Hepatocyte (in vitro differentiated cells): ENCODE data around the gene TCF19.

Experiments used
- EZH2 ChIP-seq: fragments of 200-600 bp; sonication (generic); IDR thresholded peaks from 2 replicates; pipeline ENCODE4 v1.6.1; 2016; ENCODE audit warnings: antibody characterized with exemption, mild to moderate bottlenecking, borderline replicate concordance
- EZH2phosphoT487 ChIP-seq: fragments of 200-600 bp; sonication (generic); IDR thresholded peaks from one replicate; pipeline ENCODE4 v1.6.1; 2018; ENCODE audit warnings: antibody characterized with exemption, mild to moderate bottlenecking, low read depth, moderate library complexity; ENCODE audit not compliant: unreplicated experiment, severe bottlenecking
- TF ChIP-seq, protein P1 (sequence below): fragments of 200-600 bp; sonication (generic); IDR thresholded peaks from 2 replicates; pipeline ENCODE4 v1.5.1; 2016; ENCODE audit warnings: antibody characterized with exemption, mild to moderate bottlenecking; ENCODE audit not compliant: poor library complexity

DNA sequence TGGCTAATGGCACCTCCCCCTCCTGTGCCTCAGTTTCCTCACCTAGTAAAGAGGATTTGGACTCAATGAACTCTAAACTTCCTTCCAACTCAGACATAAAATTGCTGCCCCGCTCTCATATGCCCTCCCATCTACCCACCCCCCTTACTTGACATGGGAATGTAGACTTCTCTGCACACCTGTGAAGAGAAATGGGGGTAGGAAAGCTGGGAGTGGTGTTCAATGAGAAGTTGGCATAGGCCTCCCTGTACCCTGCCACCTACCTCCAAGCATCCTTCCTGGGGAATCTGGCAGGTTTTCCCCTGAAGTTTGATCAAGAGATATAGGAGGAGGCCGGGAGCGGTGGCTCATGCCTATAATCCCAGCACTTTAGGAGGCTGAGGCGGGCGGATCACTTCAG lies 16.0 kb downstream of the TCF19 start:
- TF ChIP-seq, protein P1, sequence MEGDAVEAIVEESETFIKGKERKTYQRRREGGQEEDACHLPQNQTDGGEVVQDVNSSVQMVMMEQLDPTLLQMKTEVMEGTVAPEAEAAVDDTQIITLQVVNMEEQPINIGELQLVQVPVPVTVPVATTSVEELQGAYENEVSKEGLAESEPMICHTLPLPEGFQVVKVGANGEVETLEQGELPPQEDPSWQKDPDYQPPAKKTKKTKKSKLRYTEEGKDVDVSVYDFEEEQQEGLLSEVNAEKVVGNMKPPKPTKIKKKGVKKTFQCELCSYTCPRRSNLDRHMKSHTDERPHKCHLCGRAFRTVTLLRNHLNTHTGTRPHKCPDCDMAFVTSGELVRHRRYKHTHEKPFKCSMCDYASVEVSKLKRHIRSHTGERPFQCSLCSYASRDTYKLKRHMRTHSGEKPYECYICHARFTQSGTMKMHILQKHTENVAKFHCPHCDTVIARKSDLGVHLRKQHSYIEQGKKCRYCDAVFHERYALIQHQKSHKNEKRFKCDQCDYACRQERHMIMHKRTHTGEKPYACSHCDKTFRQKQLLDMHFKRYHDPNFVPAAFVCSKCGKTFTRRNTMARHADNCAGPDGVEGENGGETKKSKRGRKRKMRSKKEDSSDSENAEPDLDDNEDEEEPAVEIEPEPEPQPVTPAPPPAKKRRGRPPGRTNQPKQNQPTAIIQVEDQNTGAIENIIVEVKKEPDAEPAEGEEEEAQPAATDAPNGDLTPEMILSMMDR = no peak
- TF ChIP-seq EZH2 (no peak), EZH2phosphoT487 (no peak)
